ENCODE measurements around the gene ATP5ME.

ATP5ME gene

GRCh38 chr4:627347-628125 lies 46.5 kb downstream of the ATP5ME start:
- no peaks in the 10 kb centered on the region for H3K4me1 ChIP-seq
- no peaks in the 10 kb centered on the region for H3K27me3 ChIP-seq (ENCODE audit: control insufficient read depth, insufficient read depth, low read length)
- no peak for TF ChIP-seq CTCF (IDR thresholded peaks at IDR 0.05)
- H3K4me2 ChIP-seq (ENCODE audit: low read length) = no peak overlapping the region
- H3K27ac ChIP-seq = no peak overlapping the region
- H3K79me2 ChIP-seq = no peaks in the 10 kb centered on the region
- no peaks in the 10 kb centered on the region for H3K9me3 ChIP-seq (ENCODE audit: control insufficient read depth, low read length)
- H2AFZ ChIP-seq = no peak overlapping the region
- H3K9ac ChIP-seq = no peak overlapping the region
- no peak overlapping the region for H3K4me3 ChIP-seq (ENCODE audit: low read depth, low read length)
- no peaks in the 10 kb centered on the region for H3K36me3 ChIP-seq (ENCODE audit: control insufficient read depth, insufficient read depth, low read length)

GRCh38 chr4:626201-627091 lies 47.6 kb downstream of the ATP5ME start:
- TF ChIP-seq CTCF (IDR thresholded peaks at IDR 0.05) = no peak
- Histone ChIP-seq H3K27ac (no peak overlapping the region), H3K36me3 (ENCODE audit: control insufficient read depth, insufficient read depth, low read length) (no peaks in the 10 kb centered on the region), H3K4me3 (ENCODE audit: low read depth, low read length) (no peak overlapping the region), H3K9ac (no peak overlapping the region), H3K4me2 (ENCODE audit: low read length) (no peak overlapping the region), H3K4me1 (no peaks in the 10 kb centered on the region), H2AFZ (no peak overlapping the region), H3K27me3 (ENCODE audit: control insufficient read depth, insufficient read depth, low read length) (no peaks in the 10 kb centered on the region), H3K79me2 (no peaks in the 10 kb centered on the region), H3K9me3 (ENCODE audit: control insufficient read depth, low read length) (no peaks in the 10 kb centered on the region)

GRCh38 chr4:625631-626161 lies 48.4 kb downstream of the ATP5ME start:
- no peak overlapping the region for H3K4me3 ChIP-seq (ENCODE audit: low read depth, low read length)

More at GRCh38 chr4:625631-626161, 48.4 kb downstream of the ATP5ME start:
- H2AFZ ChIP-seq = no peak overlapping the region
- H3K27me3 ChIP-seq (ENCODE audit: control insufficient read depth, insufficient read depth, low read length) = no peaks in the 10 kb centered on the region
- H3K36me3 ChIP-seq (ENCODE audit: control insufficient read depth, insufficient read depth, low read length) = no peaks in the 10 kb centered on the region
- H3K9ac ChIP-seq = no peak overlapping the region
- no peak overlapping the region for H3K4me2 ChIP-seq (ENCODE audit: low read length)
- no peaks in the 10 kb centered on the region for H3K4me1 ChIP-seq
- H3K79me2 ChIP-seq = no peaks in the 10 kb centered on the region
- H3K9me3 ChIP-seq (ENCODE audit: control insufficient read depth, low read length) = no peaks in the 10 kb centered on the region
- no peak for TF ChIP-seq CTCF (IDR thresholded peaks at IDR 0.05)
- no peak overlapping the region for H3K27ac ChIP-seq

Measured in parathyroid adenoma (tissue), 2 donors.